RWPE2 (cell line): ENCODE results near the gene GABPB1.

Experiments used
- ATAC-seq: fragments of 200-7000 bp; cut with Tn5 transposase; 3 replicates; pipeline ENCODE4 v1.9.1; 2021; ENCODE audit warnings: low read depth
- DNase-seq: peaks from one replicate; pipeline ENCODE4 v3.0.0-alpha.2; 2020; ENCODE audit warnings: low spot score
- H3K27ac ChIP-seq: fragments of 450-650 bp; 2 replicates; pipeline ENCODE4 v1.5.1; 2017; ENCODE audit warnings: mild to moderate bottlenecking; ENCODE audit not compliant: poor library complexity, severe bottlenecking
- H3K27me3 ChIP-seq: fragments of 250-450 bp; sonication (Bioruptor Pico); 2 replicates; pipeline ENCODE4 v1.5.1; 2021; ENCODE audit warnings: mild to moderate bottlenecking, moderate library complexity; ENCODE audit not compliant: insufficient read depth, poor library complexity, severe bottlenecking
- H3K36me3 ChIP-seq: fragments of 250-450 bp; sonication (Bioruptor Pico); 2 replicates; pipeline ENCODE4 v1.5.1; 2020; ENCODE audit warnings: low read depth, mild to moderate bottlenecking, moderate library complexity
- H3K4me1 ChIP-seq: fragments of 250-450 bp; sonication (Bioruptor Pico); 2 replicates; pipeline ENCODE4 v1.5.1; 2021; ENCODE audit warnings: mild to moderate bottlenecking, moderate library complexity; ENCODE audit not compliant: insufficient read depth, poor library complexity, severe bottlenecking
- H3K4me3 ChIP-seq: fragments of 250-450 bp; sonication (Bioruptor Pico); 2 replicates; pipeline ENCODE4 v1.5.1; 2021; ENCODE audit warnings: mild to moderate bottlenecking, moderate library complexity; ENCODE audit not compliant: severe bottlenecking
- H3K9me3 ChIP-seq: fragments of 250-450 bp; sonication (Bioruptor Pico); 2 replicates; pipeline ENCODE4 v1.5.1; 2021; ENCODE audit warnings: mild to moderate bottlenecking, moderate library complexity; ENCODE audit not compliant: severe bottlenecking
- CTCF ChIP-seq: fragments of 450-650 bp; IDR thresholded peaks from one replicate; pipeline ENCODE4 v1.5.1; 2017; ENCODE audit warnings: mild to moderate bottlenecking, moderate library complexity; ENCODE audit not compliant: poor library complexity, severe bottlenecking

The GABPB1 gene

DNA sequence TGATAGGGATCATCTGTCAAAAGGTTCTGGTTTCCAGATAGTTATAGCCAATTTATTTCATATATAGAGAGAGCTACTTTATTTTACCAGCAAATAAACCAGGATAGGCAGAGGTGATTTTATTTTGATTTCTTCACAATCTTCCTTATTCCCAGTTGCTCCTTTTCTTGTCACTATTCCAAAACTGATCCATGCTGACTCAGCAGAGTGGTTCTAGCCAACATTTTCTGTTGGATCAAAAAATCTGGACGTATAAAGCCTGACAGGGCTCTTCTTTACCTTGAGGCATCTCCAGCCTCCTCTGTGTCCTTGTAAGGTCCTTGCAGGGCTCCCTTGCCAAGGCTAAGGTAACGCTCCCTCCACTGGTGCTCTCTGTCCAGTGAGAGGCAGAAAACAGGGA lies 105.3 kb downstream of the GABPB1 start:
- no peak for TF ChIP-seq CTCF
- Histone ChIP-seq H3K27ac (no peak overlapping the region), H3K4me3 (no peak overlapping the region), H3K27me3 (no peaks in the 10 kb centered on the region), H3K36me3 (no peaks in the 10 kb centered on the region), H3K4me1 (no peaks in the 10 kb centered on the region), H3K9me3 (no peaks in the 10 kb centered on the region)
- ATAC-seq (no peak), DNase-seq (no peak)

- H3K27ac ChIP-seq = no peak overlapping the region
- ATAC-seq (no peak), DNase-seq (no peak)
- no peaks in the 10 kb centered on the region for H3K36me3 ChIP-seq
- H3K27me3 ChIP-seq = no peaks in the 10 kb centered on the region
- no peaks in the 10 kb centered on the region for H3K4me1 ChIP-seq
- no peaks in the 10 kb centered on the region for H3K9me3 ChIP-seq
- no peak overlapping the region for H3K4me3 ChIP-seq
- TF ChIP-seq CTCF = no peak
Measured at GRCh38 chr15:50248994-50249582, 105.9 kb downstream of the GABPB1 start.

GRCh38 chr15:50247819-50248655 lies 107.0 kb downstream of the GABPB1 start:
- H3K4me3 ChIP-seq = no peak overlapping the region
- H3K27me3 ChIP-seq = no peaks in the 10 kb centered on the region
- H3K27ac ChIP-seq = no peak overlapping the region
- no peak for TF ChIP-seq CTCF
- H3K36me3 ChIP-seq = no peaks in the 10 kb centered on the region
- H3K4me1 ChIP-seq = no peaks in the 10 kb centered on the region
- H3K9me3 ChIP-seq = no peaks in the 10 kb centered on the region
- DNase-seq = no peak
- ATAC-seq = peak; percentile 24; the same call in 1 of the 3 replicates

GRCh38 chr15:50246631-50247030 lies 108.4 kb downstream of the GABPB1 start:
- no peaks in the 10 kb centered on the region for H3K4me1 ChIP-seq
- TF ChIP-seq CTCF = no peak
- no peak overlapping the region for H3K27ac ChIP-seq

DNA sequence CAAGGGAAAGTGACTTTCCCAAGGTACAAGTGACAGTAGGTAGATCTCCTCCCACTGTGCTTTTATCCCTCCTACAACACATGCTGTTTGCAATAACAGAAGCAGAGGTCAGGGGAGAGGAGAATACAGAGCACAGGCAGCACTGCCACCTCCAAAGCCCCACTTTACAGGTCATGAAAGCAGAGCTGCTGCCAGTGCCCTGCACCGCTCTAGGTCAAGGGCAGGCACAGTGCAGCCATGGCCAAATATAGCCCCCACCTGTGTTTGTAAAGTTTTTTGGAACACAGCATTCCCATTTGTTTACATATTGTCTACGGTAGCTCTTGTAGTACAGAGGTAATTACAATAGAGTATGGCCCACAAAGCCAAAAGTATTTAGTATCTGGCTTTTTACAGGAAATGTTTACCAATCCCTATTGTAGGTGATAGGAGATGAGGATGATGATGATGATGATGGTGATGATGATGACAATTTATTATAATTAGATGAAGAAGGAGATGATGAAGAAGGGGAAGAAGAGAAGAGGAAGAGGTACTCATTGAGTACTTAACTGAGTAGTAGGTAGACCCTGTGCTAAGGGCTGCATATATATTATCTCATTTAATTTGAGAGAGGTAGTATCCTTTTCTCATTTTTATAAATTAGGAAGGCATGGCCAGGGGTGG lies 109.9 kb downstream of the GABPB1 start:
- no peak for TF ChIP-seq CTCF
- no peak overlapping the region for H3K4me3 ChIP-seq
- H3K27ac ChIP-seq = no peak overlapping the region
- no peaks in the 10 kb centered on the region for H3K4me1 ChIP-seq
- ATAC-seq = no peak
- no peak for DNase-seq
- no peaks in the 10 kb centered on the region for H3K27me3 ChIP-seq
- H3K9me3 ChIP-seq = no peaks in the 10 kb centered on the region
- H3K36me3 ChIP-seq = no peaks in the 10 kb centered on the region

More at GRCh38 chr15:50246631-50247030, 108.4 kb downstream of the GABPB1 start:
- ATAC-seq (no peak), DNase-seq (no peak)
- Histone ChIP-seq H3K27me3 (no peaks in the 10 kb centered on the region), H3K36me3 (no peaks in the 10 kb centered on the region), H3K9me3 (no peaks in the 10 kb centered on the region), H3K4me3 (no peak overlapping the region)
